22Rv1 (cell line): ENCODE data around the gene ACTL7B.

ENCODE experiments used
- H3K27ac ChIP-seq: fragments of 450-650 bp; 2 replicates; pipeline ENCODE4 v1.5.1; 2017
- ZFX ChIP-seq: fragments of 450-650 bp; IDR thresholded peaks from 2 replicates; pipeline ENCODE4 v1.6.1; 2017; ENCODE audit warnings: antibody characterized with exemption, borderline replicate concordance
- TF ChIP-seq, protein P1 (sequence below): fragments of 450-650 bp; IDR thresholded peaks from 2 replicates; pipeline ENCODE4 v1.5.1; 2017; ENCODE audit warnings: mild to moderate bottlenecking

Gene ACTL7B

GRCh38 chr9:108836781-108837180, 19.0 kb downstream of the ACTL7B start:
- TF ChIP-seq, protein P1, sequence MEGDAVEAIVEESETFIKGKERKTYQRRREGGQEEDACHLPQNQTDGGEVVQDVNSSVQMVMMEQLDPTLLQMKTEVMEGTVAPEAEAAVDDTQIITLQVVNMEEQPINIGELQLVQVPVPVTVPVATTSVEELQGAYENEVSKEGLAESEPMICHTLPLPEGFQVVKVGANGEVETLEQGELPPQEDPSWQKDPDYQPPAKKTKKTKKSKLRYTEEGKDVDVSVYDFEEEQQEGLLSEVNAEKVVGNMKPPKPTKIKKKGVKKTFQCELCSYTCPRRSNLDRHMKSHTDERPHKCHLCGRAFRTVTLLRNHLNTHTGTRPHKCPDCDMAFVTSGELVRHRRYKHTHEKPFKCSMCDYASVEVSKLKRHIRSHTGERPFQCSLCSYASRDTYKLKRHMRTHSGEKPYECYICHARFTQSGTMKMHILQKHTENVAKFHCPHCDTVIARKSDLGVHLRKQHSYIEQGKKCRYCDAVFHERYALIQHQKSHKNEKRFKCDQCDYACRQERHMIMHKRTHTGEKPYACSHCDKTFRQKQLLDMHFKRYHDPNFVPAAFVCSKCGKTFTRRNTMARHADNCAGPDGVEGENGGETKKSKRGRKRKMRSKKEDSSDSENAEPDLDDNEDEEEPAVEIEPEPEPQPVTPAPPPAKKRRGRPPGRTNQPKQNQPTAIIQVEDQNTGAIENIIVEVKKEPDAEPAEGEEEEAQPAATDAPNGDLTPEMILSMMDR, result no peak
- TF ChIP-seq ZFX, result no peak
- H3K27ac ChIP-seq, result no peak overlapping the region

DNA sequence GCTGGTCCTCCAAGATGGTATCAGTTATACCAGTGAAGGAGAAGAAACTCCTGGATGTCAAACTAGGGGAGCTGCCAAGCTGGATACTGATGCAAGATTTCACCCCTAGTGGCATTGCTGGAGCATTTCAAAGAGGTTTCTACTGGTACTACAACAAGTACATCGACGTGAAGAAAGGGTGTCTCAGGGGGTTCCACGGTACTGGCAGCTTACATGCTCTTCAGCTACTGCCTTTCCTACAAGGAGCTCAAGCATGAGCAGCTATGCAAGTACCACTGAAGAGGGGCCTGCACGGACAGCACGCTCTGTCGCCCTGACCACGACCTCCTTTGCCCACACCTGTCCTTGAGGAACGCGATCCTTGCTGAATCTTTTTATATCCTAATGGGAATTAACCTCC, 19.5 kb downstream of the ACTL7B start:
- TF ChIP-seq ZFX, result no peak
- TF ChIP-seq, protein P1, result no peak
- no peak overlapping the region for H3K27ac ChIP-seq

DNA sequence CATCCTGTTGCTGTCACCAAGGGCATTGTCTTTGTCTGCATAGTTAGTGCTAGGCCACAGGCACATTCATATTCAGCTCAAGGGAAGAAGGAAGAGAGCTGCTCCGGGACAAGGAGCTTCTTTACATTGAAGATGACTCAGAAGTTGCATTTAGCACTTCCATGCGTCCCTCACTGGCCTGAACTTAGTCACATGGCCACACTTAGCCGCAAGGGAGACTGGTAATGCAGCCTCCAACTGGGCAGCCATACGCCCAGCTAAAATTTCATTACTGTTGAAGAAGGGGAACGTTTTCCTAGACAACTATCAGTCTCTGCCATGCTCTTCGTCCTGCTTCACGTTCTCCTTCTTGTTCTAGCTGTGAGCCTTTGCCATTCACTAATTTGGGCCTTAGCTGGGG, 20.0 kb downstream of the ACTL7B start:
- no peak for TF ChIP-seq ZFX
- TF ChIP-seq, protein P1, result no peak
- no peak overlapping the region for H3K27ac ChIP-seq

DNA sequence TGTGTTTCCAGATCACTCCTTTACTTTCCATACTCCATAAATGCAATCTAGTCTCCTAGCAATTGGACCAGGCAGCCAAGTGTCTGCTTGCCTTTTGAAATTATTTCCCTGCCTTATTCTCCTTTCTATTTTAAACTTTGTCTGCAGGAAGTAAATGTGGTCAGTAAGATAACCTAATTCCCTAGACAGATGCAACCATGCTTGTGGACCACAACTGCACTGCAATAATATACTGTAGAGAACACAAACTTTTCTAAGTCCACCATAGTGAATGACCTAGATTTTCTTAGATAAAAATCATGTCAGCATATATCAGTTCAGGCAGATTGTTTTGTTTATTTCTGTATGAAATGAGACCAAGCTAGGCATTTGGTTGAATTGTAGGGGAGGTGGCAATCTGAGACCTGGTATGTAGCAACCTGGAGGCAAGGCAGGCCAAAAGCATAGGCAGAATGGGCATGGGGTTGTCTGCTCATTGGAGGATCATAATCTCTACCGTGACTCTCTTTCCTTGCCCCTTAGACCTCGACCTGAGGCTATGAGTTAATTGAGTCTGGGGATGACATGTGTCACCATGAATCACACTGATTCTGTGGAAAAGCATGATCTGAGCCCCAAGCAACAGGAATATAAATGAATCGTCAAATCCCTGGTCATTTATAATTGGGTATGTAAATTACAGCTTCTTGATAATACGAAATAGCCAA, 20.7 kb downstream of the ACTL7B start:
- no peak overlapping the region for H3K27ac ChIP-seq
- no peak for TF ChIP-seq ZFX
- TF ChIP-seq, protein P1, result no peak

GRCh38 chr9:108832179-108832500, 23.6 kb downstream of the ACTL7B start:
- TF ChIP-seq ZFX, result no peak
- TF ChIP-seq, protein P1, result no peak
- no peak overlapping the region for H3K27ac ChIP-seq

DNA sequence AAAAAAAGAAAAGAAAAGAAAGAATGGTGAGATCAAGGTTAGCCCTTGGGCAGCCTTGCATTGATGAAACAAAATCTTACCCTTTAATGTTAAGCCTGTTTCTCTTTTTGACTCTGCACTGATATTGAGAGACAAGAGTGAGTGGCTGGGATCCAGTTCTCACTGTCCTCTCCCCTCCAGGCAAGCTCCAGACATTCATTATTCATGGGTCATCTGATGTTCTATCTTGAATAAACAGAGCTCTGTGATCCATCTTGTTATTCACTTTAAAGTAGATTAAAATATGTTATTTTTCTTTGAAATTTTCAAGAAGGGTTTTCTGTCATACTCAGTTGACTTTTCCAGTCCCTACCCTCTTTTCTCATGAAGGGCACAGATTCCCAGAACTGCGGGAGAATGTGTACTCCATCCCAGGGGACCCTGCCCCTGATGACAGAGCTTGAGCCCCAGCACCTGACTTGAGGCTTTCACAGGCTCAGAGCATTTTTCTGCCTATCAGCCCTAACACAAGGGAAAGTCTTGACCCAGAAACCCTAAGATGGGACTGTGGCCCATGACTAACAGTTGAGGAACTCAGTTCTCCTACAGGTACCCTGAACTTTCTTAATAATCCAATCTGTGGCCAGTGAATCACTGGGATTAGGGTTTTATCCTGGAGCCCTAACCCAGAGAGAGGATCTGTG, 24.1 kb downstream of the ACTL7B start:
- H3K27ac ChIP-seq, result no peak overlapping the region
- TF ChIP-seq, protein P1, result no peak
- no peak for TF ChIP-seq ZFX

GRCh38 chr9:108830272-108830671, 25.5 kb downstream of the ACTL7B start:
- H3K27ac ChIP-seq, result no peak overlapping the region
- TF ChIP-seq, protein P1, result no peak
- no peak for TF ChIP-seq ZFX
